ENCODE measurements around the gene DNAAF8. TPM values are rescaled to one million over a fixed set of nuclear protein-coding genes. Genes with fewer than 3 reads are reported as not detected.

Gene DNAAF8
- total RNA-seq, 1 experiment from 2014 or later: 0.39 TPM

DNA sequence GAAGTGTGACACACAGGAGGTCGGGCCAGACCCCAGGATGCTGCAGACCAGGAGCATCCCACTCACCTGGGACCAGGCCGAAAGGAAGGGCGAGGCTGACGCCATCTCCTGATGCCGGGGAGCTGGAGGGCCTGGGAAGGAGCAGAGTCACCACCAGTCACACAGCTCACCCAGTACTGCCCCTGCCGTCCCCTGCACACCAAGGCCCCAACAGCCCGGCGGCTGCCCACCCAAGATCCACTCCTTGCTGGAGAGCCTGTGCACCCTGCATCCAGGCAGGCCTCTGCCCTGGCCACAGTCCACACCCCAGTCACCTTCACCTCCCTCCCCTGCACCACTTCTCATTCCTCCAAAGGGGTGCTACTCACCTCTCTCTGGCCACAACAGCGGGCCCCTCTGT is 27.9 kb downstream of the DNAAF8 start:
- H4K20me1 ChIP-seq (ENCODE audit: control insufficient read depth, insufficient read depth, insufficient read length): no peaks in the 10 kb centered on the region
- H2AFZ ChIP-seq (ENCODE audit: low read length): no peak overlapping the region
- no peaks in the 10 kb centered on the region for H3K27me3 ChIP-seq (ENCODE audit: insufficient read depth, low read length)
- H3K18ac ChIP-seq (ENCODE audit: insufficient read length, low read depth, low read length): no peak overlapping the region
- TF ChIP-seq, protein P1, sequence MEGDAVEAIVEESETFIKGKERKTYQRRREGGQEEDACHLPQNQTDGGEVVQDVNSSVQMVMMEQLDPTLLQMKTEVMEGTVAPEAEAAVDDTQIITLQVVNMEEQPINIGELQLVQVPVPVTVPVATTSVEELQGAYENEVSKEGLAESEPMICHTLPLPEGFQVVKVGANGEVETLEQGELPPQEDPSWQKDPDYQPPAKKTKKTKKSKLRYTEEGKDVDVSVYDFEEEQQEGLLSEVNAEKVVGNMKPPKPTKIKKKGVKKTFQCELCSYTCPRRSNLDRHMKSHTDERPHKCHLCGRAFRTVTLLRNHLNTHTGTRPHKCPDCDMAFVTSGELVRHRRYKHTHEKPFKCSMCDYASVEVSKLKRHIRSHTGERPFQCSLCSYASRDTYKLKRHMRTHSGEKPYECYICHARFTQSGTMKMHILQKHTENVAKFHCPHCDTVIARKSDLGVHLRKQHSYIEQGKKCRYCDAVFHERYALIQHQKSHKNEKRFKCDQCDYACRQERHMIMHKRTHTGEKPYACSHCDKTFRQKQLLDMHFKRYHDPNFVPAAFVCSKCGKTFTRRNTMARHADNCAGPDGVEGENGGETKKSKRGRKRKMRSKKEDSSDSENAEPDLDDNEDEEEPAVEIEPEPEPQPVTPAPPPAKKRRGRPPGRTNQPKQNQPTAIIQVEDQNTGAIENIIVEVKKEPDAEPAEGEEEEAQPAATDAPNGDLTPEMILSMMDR (conservative IDR thresholded peaks at IDR 0.05): no peak
- H3K79me2 ChIP-seq (ENCODE audit: insufficient read depth, low read length): no peaks in the 10 kb centered on the region
- H3K23me2 ChIP-seq (ENCODE audit: insufficient read length, low read depth, low read length, poor library complexity, severe bottlenecking): no peaks in the 10 kb centered on the region
- no peaks in the 10 kb centered on the region for H3K9me3 ChIP-seq (ENCODE audit: control insufficient read depth, low read depth, low read length)
- no peak overlapping the region for H2BK15ac ChIP-seq (ENCODE audit: low read depth, low read length)
- H3K4ac ChIP-seq (ENCODE audit: low read depth, low read length): no peak overlapping the region
- no peak overlapping the region for H2BK120ac ChIP-seq (ENCODE audit: low read depth, low read length, poor library complexity, severe bottlenecking)
- H3T11ph ChIP-seq (ENCODE audit: low read length): no peak overlapping the region
- H3K14ac ChIP-seq (ENCODE audit: insufficient read depth, low read length): no peak overlapping the region
- no peak overlapping the region for H2BK5ac ChIP-seq (ENCODE audit: insufficient read length, low read length)
- no peak overlapping the region for H2BK20ac ChIP-seq (ENCODE audit: low read depth, low read length, poor library complexity, severe bottlenecking)
- no peak overlapping the region for H3K9ac ChIP-seq (ENCODE audit: extremely low read depth, insufficient read length, low read length)
- no peak for DNase-seq
- H2BK12ac ChIP-seq (ENCODE audit: insufficient read length, low read depth, low read length): no peak overlapping the region
- Mint-ChIP-seq H3K9me3 (no peaks in the 10 kb centered on the region), H3K36me3 (ENCODE audit: insufficient read depth in 1 of 3, low read depth in 3 of 3) (peaks cover 31 to 71% (median 63%) of the 10 kb centered on the region in 3 experiments), H3K27ac (no peak overlapping the region), H3K27me3 (ENCODE audit: low read depth) (no peaks in the 10 kb centered on the region), H3K4me1 (peaks cover 7 to 8% of the 10 kb centered on the region in 2 experiments), H3K4me3 (no peak overlapping the region)
- no peak overlapping the region for H3K27ac ChIP-seq (ENCODE audit: insufficient read length, low read depth, low read length)
- H3K23ac ChIP-seq (ENCODE audit: insufficient read length, low read depth, low read length): no peak overlapping the region
- no peaks in the 10 kb centered on the region for H3K79me1 ChIP-seq (ENCODE audit: insufficient read depth, low read depth, low read length, poor library complexity, severe bottlenecking)
- H4K91ac ChIP-seq (ENCODE audit: insufficient read length, low read depth, low read length): no peak overlapping the region
- no peak overlapping the region for H3K56ac ChIP-seq (ENCODE audit: insufficient read length, low read depth, low read length)
- H4K5ac ChIP-seq (ENCODE audit: insufficient read length, low read depth, low read length): no peak overlapping the region
- no CpG with 5 or more reads among the region's 9 CpGs for WGBS (ENCODE audit: extremely low coverage, insufficient read length, low lambda C conversion rate)
- H3K4me2 ChIP-seq (ENCODE audit: insufficient read depth, insufficient read length, low read length): no peak overlapping the region
- H3K4me1 ChIP-seq (ENCODE audit: insufficient read depth, low read length): no peaks in the 10 kb centered on the region
- no peak overlapping the region for H2AK5ac ChIP-seq (ENCODE audit: insufficient read length, low read length)
- no peak overlapping the region for H4K8ac ChIP-seq (replicated peaks; ENCODE audit: insufficient read length, low read depth, low read length)
